Measurements from ENCODE around the gene PEPD.

PEPD gene

GRCh38 chr19:33471111-33471996 lies 50.2 kb downstream of the PEPD start:
- no peak for DNase-seq

- DNase-seq: no peak
Measured at GRCh38 chr19:33470686-33471085, 50.9 kb downstream of the PEPD start.

- DNase-seq: no peak
Measured at GRCh38 chr19:33470040-33470330, 51.6 kb downstream of the PEPD start.

- no peak for DNase-seq
Measured at GRCh38 chr19:33469171-33470039, 52.2 kb downstream of the PEPD start.

- DNase-seq: no peak
Measured at GRCh38 chr19:33468361-33469170, 53.0 kb downstream of the PEPD start.

- DNase-seq: no peak
Measured at GRCh38 chr19:33467851-33468250, 53.7 kb downstream of the PEPD start.

GRCh38 chr19:33465834-33466233 lies 55.8 kb downstream of the PEPD start:
- no peak for DNase-seq

- no peak for DNase-seq
Measured at GRCh38 chr19:33465371-33465770, 56.2 kb downstream of the PEPD start.

GRCh38 chr19:33464733-33465115 lies 56.9 kb downstream of the PEPD start:
- DNase-seq: no peak

- DNase-seq: no peak
Measured at GRCh38 chr19:33464010-33464732, 57.4 kb downstream of the PEPD start.

- no peak for DNase-seq
Measured at GRCh38 chr19:33463199-33463598, 58.4 kb downstream of the PEPD start.

GRCh38 chr19:33462112-33462791 lies 59.3 kb downstream of the PEPD start:
- DNase-seq: no peak

GRCh38 chr19:33461256-33462111 lies 60.1 kb downstream of the PEPD start:
- DNase-seq: no peak

GRCh38 chr19:33460221-33460908 lies 61.2 kb downstream of the PEPD start:
- DNase-seq: no peak

GRCh38 chr19:33459222-33460090 lies 62.1 kb downstream of the PEPD start:
- no peak for DNase-seq

GRCh38 chr19:33458807-33459206 lies 62.8 kb downstream of the PEPD start:
- DNase-seq: no peak

- no peak for DNase-seq
Measured at GRCh38 chr19:33458171-33458633, 63.4 kb downstream of the PEPD start.

GRCh38 chr19:33456845-33457220 lies 64.8 kb downstream of the PEPD start:
- no peak for DNase-seq

Measured in NCI-H1417 treated with DMSO at 0.1 percent for 48 hours (cell line).